AG09309 (cell line): Measurements from ENCODE around the gene KCNG3.
"Not testable (repeated sequence)": the region's sequence is repeated elsewhere in the genome, so short reads cannot be mapped to it uniquely, and the experiment has no call there.

Source experiments
- DNase-seq: peaks from one replicate; pipeline ENCODE4 v3.0.0-alpha.2; 2010; ENCODE audit warnings: low read depth
- H3K4me3 ChIP-seq: 2 replicates; pipeline ENCODE4 v1.5.1; 2011; ENCODE audit warnings: mild to moderate bottlenecking, low read depth, low read length, moderate library complexity; ENCODE audit not compliant: control insufficient read depth
- CTCF ChIP-seq: IDR thresholded peaks from 2 replicates; pipeline ENCODE4 v1.5.1; 2011; ENCODE audit warnings: mild to moderate bottlenecking, low read depth, low read length, inconsistent platforms; ENCODE audit not compliant: insufficient read depth, control insufficient read depth; ENCODE audit errors: missing control alignments

KCNG3 gene

DNA sequence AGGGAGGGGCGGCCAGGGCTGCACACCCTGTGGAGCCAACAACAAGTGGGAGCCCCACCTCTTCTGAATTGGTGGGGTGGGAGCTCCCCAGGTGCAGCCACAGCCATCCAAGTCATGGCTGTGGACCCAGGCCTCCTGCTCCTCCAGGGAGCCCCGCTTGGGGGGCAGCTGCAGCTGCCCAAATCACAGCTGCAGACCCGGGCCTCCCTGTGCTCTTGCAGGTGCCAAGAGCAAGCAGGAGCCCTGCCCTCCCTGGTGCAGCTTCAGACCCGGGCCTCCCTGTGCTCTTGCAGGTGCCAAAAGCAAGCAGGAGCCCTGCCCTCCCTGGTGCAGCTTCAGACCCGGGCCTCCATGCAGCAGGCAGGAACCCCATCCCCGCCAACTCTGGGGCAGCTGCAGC, 86.3 kb downstream of the KCNG3 start:
- no peak for TF ChIP-seq CTCF
- DNase-seq, result no peak

DNA sequence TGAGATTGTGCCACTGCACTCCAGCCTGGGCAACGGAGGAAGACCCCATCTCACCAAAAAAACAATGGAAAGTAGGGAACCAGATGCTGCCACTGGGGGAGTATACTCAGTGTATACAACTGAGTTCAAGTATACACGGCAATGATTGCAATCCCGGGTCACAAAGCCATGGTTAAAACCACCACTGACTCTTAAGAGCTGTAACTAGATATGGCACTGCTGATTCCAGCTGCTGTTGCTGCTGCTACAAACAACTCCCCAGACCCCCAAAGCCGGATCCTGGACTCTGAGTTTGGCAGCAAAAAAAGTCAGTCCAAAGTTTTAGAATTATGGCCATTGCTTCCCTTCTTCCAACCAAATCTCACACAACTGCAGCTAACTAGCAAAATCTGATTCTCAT, 89.1 kb downstream of the KCNG3 start:
- TF ChIP-seq CTCF, result no peak
- DNase-seq, result no peak
- H3K4me3 ChIP-seq, result no peak overlapping the region

More for the DNA sequence above, 86.3 kb downstream of the KCNG3 start:
- no peak overlapping the region for H3K4me3 ChIP-seq

DNA sequence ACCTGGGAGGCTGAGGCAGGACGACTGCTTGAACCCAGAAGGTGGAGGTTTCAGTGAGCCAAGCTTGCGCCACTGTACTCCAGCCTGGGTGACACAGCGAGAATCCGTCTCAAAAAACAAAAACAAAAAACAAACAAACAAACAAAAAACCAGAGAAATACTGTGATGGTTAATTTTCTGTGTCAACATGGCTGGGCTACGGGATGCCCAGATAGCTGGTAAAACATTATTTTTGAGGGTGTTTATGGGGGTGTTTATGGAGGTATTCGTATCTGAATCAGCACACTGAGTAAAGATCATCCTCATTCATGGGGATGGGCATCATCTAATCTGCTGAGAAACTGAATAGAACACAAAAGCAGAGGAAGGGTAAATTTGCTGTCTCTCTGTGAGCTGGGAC, 92.0 kb downstream of the KCNG3 start:
- no peak overlapping the region for H3K4me3 ChIP-seq
- TF ChIP-seq CTCF, result no peak
- DNase-seq, result no peak

GRCh38 chr2:42398052-42398451, 95.7 kb downstream of the KCNG3 start:
- H3K4me3 ChIP-seq, DNase-seq: not testable (repeated sequence)

GRCh38 chr2:42393320-42393719, 100.5 kb downstream of the KCNG3 start:
- DNase-seq, H3K4me3 ChIP-seq: not testable (repeated sequence)

GRCh38 chr2:42392191-42392590, 101.6 kb downstream of the KCNG3 start:
- H3K4me3 ChIP-seq, result no peak overlapping the region
- no peak for DNase-seq
- no peak for TF ChIP-seq CTCF
